Astrocyte (in vitro differentiated cells and primary cell): Measurements from ENCODE around the gene WDR7.

Source experiments
- EZH2 ChIP-seq: IDR thresholded peaks from 2 replicates; pipeline ENCODE4 v1.6.1; 2012; ENCODE audit warnings: mild to moderate bottlenecking, low read length, inconsistent platforms; ENCODE audit not compliant: insufficient read depth
- TF ChIP-seq, protein P1 (sequence below): IDR thresholded peaks from 2 replicates; pipeline ENCODE4 v1.5.1; 2011; ENCODE audit warnings: low read depth, mild to moderate bottlenecking, inconsistent platforms, low read length, moderate library complexity; ENCODE audit not compliant: insufficient read depth

DNA sequence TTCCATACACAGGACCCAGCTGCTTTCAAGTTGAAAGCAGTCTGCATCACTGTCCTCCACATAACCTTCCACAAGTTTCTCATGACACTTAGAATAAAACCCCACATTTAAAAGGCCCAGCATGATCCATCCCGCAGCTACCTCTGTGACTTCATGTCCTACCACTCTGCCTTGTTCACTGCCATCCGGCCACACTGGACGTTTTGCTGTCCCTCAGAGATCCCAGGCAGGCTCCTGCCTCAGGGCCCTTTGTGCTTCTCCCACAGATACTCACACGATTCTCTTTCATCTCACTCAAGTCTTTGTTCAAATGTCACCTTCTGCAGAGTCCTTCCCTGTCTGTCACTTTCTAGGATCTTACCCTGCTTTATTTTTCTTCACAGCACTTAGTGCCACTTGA, 262.8 kb downstream of the WDR7 start:
- TF ChIP-seq, protein P1, sequence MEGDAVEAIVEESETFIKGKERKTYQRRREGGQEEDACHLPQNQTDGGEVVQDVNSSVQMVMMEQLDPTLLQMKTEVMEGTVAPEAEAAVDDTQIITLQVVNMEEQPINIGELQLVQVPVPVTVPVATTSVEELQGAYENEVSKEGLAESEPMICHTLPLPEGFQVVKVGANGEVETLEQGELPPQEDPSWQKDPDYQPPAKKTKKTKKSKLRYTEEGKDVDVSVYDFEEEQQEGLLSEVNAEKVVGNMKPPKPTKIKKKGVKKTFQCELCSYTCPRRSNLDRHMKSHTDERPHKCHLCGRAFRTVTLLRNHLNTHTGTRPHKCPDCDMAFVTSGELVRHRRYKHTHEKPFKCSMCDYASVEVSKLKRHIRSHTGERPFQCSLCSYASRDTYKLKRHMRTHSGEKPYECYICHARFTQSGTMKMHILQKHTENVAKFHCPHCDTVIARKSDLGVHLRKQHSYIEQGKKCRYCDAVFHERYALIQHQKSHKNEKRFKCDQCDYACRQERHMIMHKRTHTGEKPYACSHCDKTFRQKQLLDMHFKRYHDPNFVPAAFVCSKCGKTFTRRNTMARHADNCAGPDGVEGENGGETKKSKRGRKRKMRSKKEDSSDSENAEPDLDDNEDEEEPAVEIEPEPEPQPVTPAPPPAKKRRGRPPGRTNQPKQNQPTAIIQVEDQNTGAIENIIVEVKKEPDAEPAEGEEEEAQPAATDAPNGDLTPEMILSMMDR, result no peak
- no peak for TF ChIP-seq EZH2
